WTC11 (cell line): Measurements from ENCODE around the gene TMED5. TPM values are rescaled to one million over a fixed set of nuclear protein-coding genes. Genes with fewer than 3 reads are reported as not detected.
"Not testable (repeated sequence)": the region's sequence is repeated elsewhere in the genome, so short reads cannot be mapped to it uniquely, and the experiment has no call there.

Source experiments
- ATAC-seq: fragments of 200-7000 bp; cut with Tn5 transposase; 2 replicates; pipeline ENCODE4 v1.10.0; 2021; ENCODE audit warnings: mild to moderate bottlenecking, moderate library complexity
- CTCF ChIA-PET: fragments of 300-600 bp; sonication (Branson Sonifier 250); formaldehyde crosslinking; loops from one replicate; lab custom pipeline; 2021; ENCODE audit warnings: antibody characterized with exemption; lab: Charles Lee
- POLR2A ChIA-PET: fragments of 350-600 bp; sonication (Branson Sonifier 250); formaldehyde crosslinking; loops from one replicate; lab custom pipeline; 2021; ENCODE audit warnings: antibody characterized with exemption; lab: Charles Lee
- DNase-seq: peaks from one replicate; pipeline ENCODE4 v3.0.0; 2021; ENCODE audit warnings: low spot score
- H3K27ac Mint-ChIP-seq: 2 replicates; pipeline ENCODE4 v1.8.0; 2021; ENCODE audit warnings: mixed read lengths
- H3K27me3 Mint-ChIP-seq: 2 replicates; pipeline ENCODE4 v1.8.0; 2021; ENCODE audit warnings: low read depth, mild to moderate bottlenecking, moderate library complexity, mixed read lengths
- H3K36me3 Mint-ChIP-seq: 2 replicates; pipeline ENCODE4 v1.8.0; 2021; ENCODE audit warnings: mixed read lengths
- H3K4me1 Mint-ChIP-seq: 2 replicates; pipeline ENCODE4 v1.8.0; 2022; ENCODE audit warnings: mixed read lengths
- H3K4me3 Mint-ChIP-seq: 2 replicates; pipeline ENCODE4 v1.8.0; 2021; ENCODE audit warnings: mild to moderate bottlenecking, moderate library complexity, mixed read lengths
- H3K9me3 Mint-ChIP-seq: 2 replicates; pipeline ENCODE4 v1.8.0; 2021; ENCODE audit warnings: mixed read lengths
- FOXP1 ChIP-seq: sonication (generic); formaldehyde crosslinking; IDR thresholded peaks from 2 replicates; pipeline ENCODE4 v1.8.0; 2022; ENCODE audit warnings: missing genetic modification reagents, mild to moderate bottlenecking, moderate library complexity, borderline replicate concordance
- JAZF1 ChIP-seq: fragments of 250-450 bp; sonication (Bioruptor Pico); IDR thresholded peaks from 2 replicates; pipeline ENCODE4 v1.9.0; 2021; ENCODE audit warnings: moderate library complexity, mild to moderate bottlenecking, inconsistent platforms
- PREB ChIP-seq: sonication (generic); formaldehyde crosslinking; IDR thresholded peaks from 2 replicates; pipeline ENCODE4 v1.8.1; 2022; ENCODE audit warnings: mild to moderate bottlenecking, missing genetic modification reagents, moderate library complexity, borderline replicate concordance
- RORB ChIP-seq: fragments of 250-450 bp; sonication (Bioruptor Pico); IDR thresholded peaks from 2 replicates; pipeline ENCODE4 v1.9.0; 2021; ENCODE audit warnings: mild to moderate bottlenecking
- SP1 ChIP-seq: sonication (generic); formaldehyde crosslinking; conservative IDR thresholded peaks from 2 replicates; pipeline ENCODE4 v1.8.1; 2022; ENCODE audit warnings: missing genetic modification reagents
- TP53 ChIP-seq: sonication (generic); formaldehyde crosslinking; IDR thresholded peaks from 2 replicates; pipeline ENCODE4 v1.8.1; 2023; ENCODE audit warnings: mild to moderate bottlenecking, missing genetic modification reagents
- USF2 ChIP-seq: sonication (generic); formaldehyde crosslinking; IDR thresholded peaks from 2 replicates; pipeline ENCODE4 v1.8.1; 2023; ENCODE audit warnings: mild to moderate bottlenecking, missing genetic modification reagents, moderate library complexity
- ZMAT4 ChIP-seq: fragments of 250-450 bp; sonication (Bioruptor Pico); IDR thresholded peaks from 2 replicates; pipeline ENCODE4 v1.9.0; 2021; ENCODE audit warnings: mild to moderate bottlenecking
- ZNF121 ChIP-seq: sonication (generic); formaldehyde crosslinking; IDR thresholded peaks from 2 replicates; pipeline ENCODE4 v1.8.0; 2023; ENCODE audit warnings: missing genetic modification reagents
- ZNF138 ChIP-seq: sonication (generic); formaldehyde crosslinking; conservative IDR thresholded peaks from 2 replicates; pipeline ENCODE4 v1.8.1; 2022; ENCODE audit warnings: mild to moderate bottlenecking, moderate library complexity, missing genetic modification reagents
- ZNF317 ChIP-seq: sonication (generic); formaldehyde crosslinking; IDR thresholded peaks from 2 replicates; pipeline ENCODE4 v1.8.1; 2023; ENCODE audit warnings: low read depth, mild to moderate bottlenecking, moderate library complexity, missing genetic modification reagents, borderline replicate concordance
- ZNF423 ChIP-seq: fragments of 250-450 bp; sonication (Bioruptor Pico); IDR thresholded peaks from 2 replicates; pipeline ENCODE4 v2.1.2; 2022; ENCODE audit warnings: mild to moderate bottlenecking, moderate library complexity
- total RNA-seq: library from RNA; stranded (reverse); gene quantifications from 3 replicates; pipeline ENCODE4 v1.2.3, GENCODE V29; 2021
- TF ChIP-seq, protein P1 (sequence below): sonication (generic); formaldehyde crosslinking; IDR thresholded peaks from 2 replicates; pipeline ENCODE4 v1.8.1; 2022; ENCODE audit warnings: mild to moderate bottlenecking, moderate library complexity, missing genetic modification reagents
- TF ChIP-seq, protein P2 (sequence below): sonication (generic); formaldehyde crosslinking; IDR thresholded peaks from 2 replicates; pipeline ENCODE4 v1.8.0; 2023; ENCODE audit warnings: mild to moderate bottlenecking, missing genetic modification reagents
- TF ChIP-seq, protein P3 (sequence below): sonication (generic); formaldehyde crosslinking; IDR thresholded peaks from 2 replicates; pipeline ENCODE4 v1.8.1; 2022; ENCODE audit warnings: low read depth, missing genetic modification reagents, borderline replicate concordance
- TF ChIP-seq, protein P4 (sequence below): fragments of 200-600 bp; IDR thresholded peaks from 2 replicates; pipeline ENCODE4 v1.8.0; 2022; ENCODE audit warnings: antibody characterized with exemption

The TMED5 gene
- total RNA-seq, 1 experiment from 2014 or later, result 28.5 TPM

- POLR2A ChIA-PET, result no interaction called here
- H3K27me3 Mint-ChIP-seq, result no peaks in the 10 kb centered on the region
- DNase-seq (no peak), ATAC-seq (no peak)
- CTCF ChIA-PET, result no interaction called here
- H3K36me3 Mint-ChIP-seq, result peaks cover 18% of the 10 kb centered on the region
- H3K4me1 Mint-ChIP-seq, result peaks cover 3% of the 10 kb centered on the region; the same call in 1 of the 2 replicates
- H3K27ac Mint-ChIP-seq, result no peak overlapping the region
- no peak overlapping the region for H3K4me3 Mint-ChIP-seq
- peaks cover 14% of the 10 kb centered on the region for H3K9me3 Mint-ChIP-seq
- TF ChIP-seq, protein P1, sequence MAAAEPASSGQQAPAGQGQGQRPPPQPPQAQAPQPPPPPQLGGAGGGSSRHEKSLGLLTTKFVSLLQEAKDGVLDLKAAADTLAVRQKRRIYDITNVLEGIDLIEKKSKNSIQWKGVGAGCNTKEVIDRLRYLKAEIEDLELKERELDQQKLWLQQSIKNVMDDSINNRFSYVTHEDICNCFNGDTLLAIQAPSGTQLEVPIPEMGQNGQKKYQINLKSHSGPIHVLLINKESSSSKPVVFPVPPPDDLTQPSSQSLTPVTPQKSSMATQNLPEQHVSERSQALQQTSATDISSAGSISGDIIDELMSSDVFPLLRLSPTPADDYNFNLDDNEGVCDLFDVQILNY (CRISPR knock-in tag), result no peak
- TF ChIP-seq, protein P2, sequence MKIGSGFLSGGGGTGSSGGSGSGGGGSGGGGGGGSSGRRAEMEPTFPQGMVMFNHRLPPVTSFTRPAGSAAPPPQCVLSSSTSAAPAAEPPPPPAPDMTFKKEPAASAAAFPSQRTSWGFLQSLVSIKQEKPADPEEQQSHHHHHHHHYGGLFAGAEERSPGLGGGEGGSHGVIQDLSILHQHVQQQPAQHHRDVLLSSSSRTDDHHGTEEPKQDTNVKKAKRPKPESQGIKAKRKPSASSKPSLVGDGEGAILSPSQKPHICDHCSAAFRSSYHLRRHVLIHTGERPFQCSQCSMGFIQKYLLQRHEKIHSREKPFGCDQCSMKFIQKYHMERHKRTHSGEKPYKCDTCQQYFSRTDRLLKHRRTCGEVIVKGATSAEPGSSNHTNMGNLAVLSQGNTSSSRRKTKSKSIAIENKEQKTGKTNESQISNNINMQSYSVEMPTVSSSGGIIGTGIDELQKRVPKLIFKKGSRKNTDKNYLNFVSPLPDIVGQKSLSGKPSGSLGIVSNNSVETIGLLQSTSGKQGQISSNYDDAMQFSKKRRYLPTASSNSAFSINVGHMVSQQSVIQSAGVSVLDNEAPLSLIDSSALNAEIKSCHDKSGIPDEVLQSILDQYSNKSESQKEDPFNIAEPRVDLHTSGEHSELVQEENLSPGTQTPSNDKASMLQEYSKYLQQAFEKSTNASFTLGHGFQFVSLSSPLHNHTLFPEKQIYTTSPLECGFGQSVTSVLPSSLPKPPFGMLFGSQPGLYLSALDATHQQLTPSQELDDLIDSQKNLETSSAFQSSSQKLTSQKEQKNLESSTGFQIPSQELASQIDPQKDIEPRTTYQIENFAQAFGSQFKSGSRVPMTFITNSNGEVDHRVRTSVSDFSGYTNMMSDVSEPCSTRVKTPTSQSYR (CRISPR knock-in tag), result no peak
- TF ChIP-seq, protein P3, sequence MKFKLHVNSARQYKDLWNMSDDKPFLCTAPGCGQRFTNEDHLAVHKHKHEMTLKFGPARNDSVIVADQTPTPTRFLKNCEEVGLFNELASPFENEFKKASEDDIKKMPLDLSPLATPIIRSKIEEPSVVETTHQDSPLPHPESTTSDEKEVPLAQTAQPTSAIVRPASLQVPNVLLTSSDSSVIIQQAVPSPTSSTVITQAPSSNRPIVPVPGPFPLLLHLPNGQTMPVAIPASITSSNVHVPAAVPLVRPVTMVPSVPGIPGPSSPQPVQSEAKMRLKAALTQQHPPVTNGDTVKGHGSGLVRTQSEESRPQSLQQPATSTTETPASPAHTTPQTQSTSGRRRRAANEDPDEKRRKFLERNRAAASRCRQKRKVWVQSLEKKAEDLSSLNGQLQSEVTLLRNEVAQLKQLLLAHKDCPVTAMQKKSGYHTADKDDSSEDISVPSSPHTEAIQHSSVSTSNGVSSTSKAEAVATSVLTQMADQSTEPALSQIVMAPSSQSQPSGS, result no peak
- TF ChIP-seq ZNF317, result no peak
- TF ChIP-seq TP53 (CRISPR knock-in tag), result no peak
- TF ChIP-seq SP1 (CRISPR knock-in tag), result no peak
- TF ChIP-seq ZNF138 (CRISPR knock-in tag), result no peak
- no peak for TF ChIP-seq JAZF1 (CRISPR knock-in tag)
- no peak for TF ChIP-seq ZNF121 (CRISPR knock-in tag)
- TF ChIP-seq ZMAT4 (CRISPR knock-in tag), result no peak
- no peak for TF ChIP-seq USF2 (CRISPR knock-in tag)
- TF ChIP-seq PREB (CRISPR knock-in tag), result no peak
- TF ChIP-seq FOXP1, result no peak
- TF ChIP-seq, protein P4, sequence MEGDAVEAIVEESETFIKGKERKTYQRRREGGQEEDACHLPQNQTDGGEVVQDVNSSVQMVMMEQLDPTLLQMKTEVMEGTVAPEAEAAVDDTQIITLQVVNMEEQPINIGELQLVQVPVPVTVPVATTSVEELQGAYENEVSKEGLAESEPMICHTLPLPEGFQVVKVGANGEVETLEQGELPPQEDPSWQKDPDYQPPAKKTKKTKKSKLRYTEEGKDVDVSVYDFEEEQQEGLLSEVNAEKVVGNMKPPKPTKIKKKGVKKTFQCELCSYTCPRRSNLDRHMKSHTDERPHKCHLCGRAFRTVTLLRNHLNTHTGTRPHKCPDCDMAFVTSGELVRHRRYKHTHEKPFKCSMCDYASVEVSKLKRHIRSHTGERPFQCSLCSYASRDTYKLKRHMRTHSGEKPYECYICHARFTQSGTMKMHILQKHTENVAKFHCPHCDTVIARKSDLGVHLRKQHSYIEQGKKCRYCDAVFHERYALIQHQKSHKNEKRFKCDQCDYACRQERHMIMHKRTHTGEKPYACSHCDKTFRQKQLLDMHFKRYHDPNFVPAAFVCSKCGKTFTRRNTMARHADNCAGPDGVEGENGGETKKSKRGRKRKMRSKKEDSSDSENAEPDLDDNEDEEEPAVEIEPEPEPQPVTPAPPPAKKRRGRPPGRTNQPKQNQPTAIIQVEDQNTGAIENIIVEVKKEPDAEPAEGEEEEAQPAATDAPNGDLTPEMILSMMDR, result no peak
- TF ChIP-seq RORB, result no peak
- TF ChIP-seq ZNF423 (CRISPR knock-in tag), result no peak
- TF ChIP-seq, all 79 proteins: peak for 0
Observed at GRCh38 chr1:93171549-93172034, 8.6 kb downstream of the TMED5 start.

DNA sequence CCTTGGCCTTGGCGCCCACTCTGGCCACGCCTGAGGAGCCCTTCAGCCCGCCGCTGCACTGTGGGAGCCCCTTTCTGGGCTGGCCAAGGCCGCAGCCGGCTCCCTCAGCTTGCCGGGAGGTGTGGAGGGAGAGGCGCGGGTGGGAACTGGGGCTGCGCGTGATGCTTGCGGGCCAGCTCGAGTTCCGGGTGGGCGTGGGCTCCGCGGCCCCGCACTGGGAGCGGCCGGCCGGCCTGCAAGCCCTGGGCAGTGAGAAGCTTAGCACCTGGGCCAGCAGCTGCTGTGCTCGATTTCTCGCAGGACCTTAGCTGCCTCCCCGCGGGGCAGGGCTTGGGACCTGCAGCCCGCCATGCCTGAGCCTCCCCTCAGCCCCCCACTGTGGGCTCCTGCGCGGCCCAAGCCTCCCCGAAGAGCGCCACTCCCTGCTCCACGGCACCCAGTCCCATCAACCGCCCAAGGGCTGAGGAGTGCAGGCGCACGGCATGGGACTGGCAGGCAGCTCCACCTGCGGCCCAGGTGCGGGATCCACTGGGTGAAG is 10.0 kb downstream of the TMED5 start:
- CTCF ChIA-PET, result interaction anchor here (0.6 to 1.5 kb wide), 3 partner anchors 9 to 90 kb away, joined by 3 to 4 read pairs (median 3); no protein-coding TSS in a partner anchor
- TF ChIP-seq FOXP1, result peak; percentile 30; the same call in 1 of the 2 replicates
- H3K4me3 Mint-ChIP-seq, H3K27me3 Mint-ChIP-seq, DNase-seq, H3K4me1 Mint-ChIP-seq, H3K27ac Mint-ChIP-seq, ATAC-seq, POLR2A ChIA-PET: not testable (repeated sequence)
- Mint-ChIP-seq H3K36me3 (peaks cover 21% of the 10 kb centered on the region), H3K9me3 (peaks cover 19% of the 10 kb centered on the region)
